HUES64 (cell line): Measurements from ENCODE around the gene ZSWIM3.

ENCODE experiments used
- H3K27ac ChIP-seq: 2 replicates; pipeline ENCODE4 v1.7.0; 2013; ENCODE audit warnings: low read depth, low read length, inconsistent platforms
- H3K27me3 ChIP-seq: 2 replicates; pipeline ENCODE4 v1.6.1; 2013; ENCODE audit warnings: mild to moderate bottlenecking, low read length; ENCODE audit not compliant: insufficient read depth
- H3K36me3 ChIP-seq: 2 replicates; pipeline ENCODE4 v1.6.1; 2013; ENCODE audit warnings: mild to moderate bottlenecking, low read length; ENCODE audit not compliant: insufficient read depth
- H3K4me1 ChIP-seq: 2 replicates; pipeline ENCODE4 v1.6.1; 2013; ENCODE audit warnings: mild to moderate bottlenecking, low read length, moderate library complexity; ENCODE audit not compliant: insufficient read depth
- H3K4me3 ChIP-seq: 2 replicates; pipeline ENCODE4 v1.5.1; 2013; ENCODE audit warnings: mild to moderate bottlenecking, low read length, moderate library complexity
- H3K9ac ChIP-seq: 2 replicates; pipeline ENCODE4 v1.6.1; 2013; ENCODE audit warnings: mild to moderate bottlenecking, low read depth, low read length
- H3K9me3 ChIP-seq: 2 replicates; pipeline ENCODE4 v1.6.1; 2013; ENCODE audit warnings: low read depth, low read length; ENCODE audit not compliant: insufficient read depth
- WGBS: fragments of 150-250, 120-280 bp; methylation state at CpG from one replicate; pipeline ENCODE4 v1.1.7; 2013; ENCODE audit warnings: missing lambda C conversion rate; 5-methylcytosine and 5-hydroxymethylcytosine counted together

ZSWIM3 gene

GRCh38 chr20:45882469-45883099 is 25.2 kb downstream of the ZSWIM3 start:
- Histone ChIP-seq H3K36me3 (peaks cover 38% of the 10 kb centered on the region), H3K27me3 (no peaks in the 10 kb centered on the region), H3K4me3 (no peak overlapping the region), H3K9ac (no peak overlapping the region), H3K9me3 (no peaks in the 10 kb centered on the region), H3K4me1 (no peaks in the 10 kb centered on the region), H3K27ac (no peak overlapping the region)
- WGBS, result 97% methylated on average over 4 of the region's 4 CpGs

- H3K27ac ChIP-seq, result no peak overlapping the region
- H3K4me1 ChIP-seq, result no peaks in the 10 kb centered on the region
- no peaks in the 10 kb centered on the region for H3K9me3 ChIP-seq
- no peak overlapping the region for H3K9ac ChIP-seq
- 95% methylated on average over 9 of the region's 9 CpGs for WGBS
- peaks cover 35% of the 10 kb centered on the region for H3K36me3 ChIP-seq
- H3K27me3 ChIP-seq, result no peaks in the 10 kb centered on the region
- no peak overlapping the region for H3K4me3 ChIP-seq
Observed at GRCh38 chr20:45883100-45883469, 25.7 kb downstream of the ZSWIM3 start.

- WGBS, result 94% methylated on average over 19 of the region's 19 CpGs
Observed at GRCh38 chr20:45886590-45887345, 29.4 kb downstream of the ZSWIM3 start.

GRCh38 chr20:45887346-45887715 is 29.9 kb downstream of the ZSWIM3 start, which contains the start of gene SPATA25:
TSS of gene SPATA25 (minus strand) at chr20:45887622. CDS start at chr20:45887590, 32 bp downstream.
- Histone ChIP-seq H3K36me3 (peaks cover 29% of the 10 kb centered on the region), H3K4me1 (no peaks in the 10 kb centered on the region), H3K4me3 (no peak within 1 kb of the TSS), H3K9ac (no peak within 1 kb of the TSS), H3K27ac (no peak within 1 kb of the TSS), H3K27me3 (no peaks in the 10 kb centered on the region; the same call in 1 of the 2 replicates), H3K9me3 (no peaks in the 10 kb centered on the region)
- 98% methylated on average over 8 of the region's 8 CpGs for WGBS

More at GRCh38 chr20:45886590-45887345, 29.4 kb downstream of the ZSWIM3 start:
- Histone ChIP-seq H3K9me3 (no peaks in the 10 kb centered on the region), H3K4me1 (no peaks in the 10 kb centered on the region), H3K4me3 (no peak overlapping the region), H3K36me3 (peaks cover 30% of the 10 kb centered on the region), H3K27ac (no peak overlapping the region), H3K27me3 (no peaks in the 10 kb centered on the region; the same call in 1 of the 2 replicates), H3K9ac (no peak overlapping the region)

- Histone ChIP-seq H3K9me3 (no peaks in the 10 kb centered on the region), H3K4me1 (no peaks in the 10 kb centered on the region), H3K9ac (no peak overlapping the region), H3K4me3 (no peak overlapping the region), H3K27ac (no peak overlapping the region), H3K27me3 (no peaks in the 10 kb centered on the region; the same call in 1 of the 2 replicates), H3K36me3 (peaks cover 25% of the 10 kb centered on the region)
- WGBS, result 97% methylated on average over 3 of the region's 3 CpGs
Observed at GRCh38 chr20:45888681-45889080, 31.3 kb downstream of the ZSWIM3 start.

- peak overlapping the region; percentile 68; the same call in 1 of the 2 replicates for H3K27ac ChIP-seq
- no peaks in the 10 kb centered on the region for H3K9me3 ChIP-seq
- H3K4me3 ChIP-seq, result peak overlapping the region; percentile 94
- WGBS, result 2% methylated on average over 79 of the region's 79 CpGs
- no peaks in the 10 kb centered on the region; the same call in 1 of the 2 replicates for H3K27me3 ChIP-seq
- H3K4me1 ChIP-seq, result no peaks in the 10 kb centered on the region
- peak overlapping the region; percentile 68 for H3K9ac ChIP-seq
- peaks cover 33% of the 10 kb centered on the region for H3K36me3 ChIP-seq
Observed at GRCh38 chr20:45890077-45890984, 32.9 kb downstream of the ZSWIM3 start.

- peak within 1 kb of the TSS; percentile 94 for H3K4me3 ChIP-seq
- peaks cover 37% of the 10 kb centered on the region for H3K36me3 ChIP-seq
- 3% methylated on average over 78 of the region's 78 CpGs for WGBS
- H3K27ac ChIP-seq, result peak within 1 kb of the TSS; percentile 68
- no peaks in the 10 kb centered on the region; the same call in 1 of the 2 replicates for H3K27me3 ChIP-seq
- peak within 1 kb of the TSS; percentile 68 for H3K9ac ChIP-seq
- H3K4me1 ChIP-seq, result no peaks in the 10 kb centered on the region
- no peaks in the 10 kb centered on the region for H3K9me3 ChIP-seq
Observed at GRCh38 chr20:45890985-45891983, 33.9 kb downstream of the ZSWIM3 start, which contains the start of the genes CTSA and NEURL2. TSS of gene CTSA (plus strand) at chr20:45891335. CDS start at chr20:45891569, 234 bp downstream. TSS of gene NEURL2 (minus strand) at chr20:45891208. CDS start at chr20:45890991, 217 bp downstream.

- WGBS, result 94% methylated on average over 9 of the region's 9 CpGs
- Histone ChIP-seq H3K4me3 (peak overlapping the region; percentile 94), H3K27ac (no peak overlapping the region), H3K9me3 (no peaks in the 10 kb centered on the region), H3K9ac (0 out of 2 replicates have a peak overlapping the region, but pooled peaks have one; percentile 68), H3K4me1 (no peaks in the 10 kb centered on the region), H3K36me3 (peaks cover 40% of the 10 kb centered on the region), H3K27me3 (no peaks in the 10 kb centered on the region; the same call in 1 of the 2 replicates)
Observed at GRCh38 chr20:45892049-45892825, 34.8 kb downstream of the ZSWIM3 start.

- no peak overlapping the region for H3K27ac ChIP-seq
- over 99% methylated on average over 3 of the region's 4 CpGs for WGBS
Observed at GRCh38 chr20:45892828-45893500, 35.5 kb downstream of the ZSWIM3 start.

More at GRCh38 chr20:45892828-45893500, 35.5 kb downstream of the ZSWIM3 start:
- H3K9me3 ChIP-seq, result no peaks in the 10 kb centered on the region
- no peaks in the 10 kb centered on the region for H3K4me1 ChIP-seq
- H3K9ac ChIP-seq, result no peak overlapping the region
- no peak overlapping the region; the same call in 1 of the 2 replicates for H3K4me3 ChIP-seq
- H3K36me3 ChIP-seq, result peaks cover 47% of the 10 kb centered on the region
- H3K27me3 ChIP-seq, result no peaks in the 10 kb centered on the region; the same call in 1 of the 2 replicates
